Activated naive CD4-positive, alpha-beta T cell treated with anti-CD3 and anti-CD28 coated beads for 36 hours (primary cell): ENCODE measurements around the gene TREX2. TPM values are rescaled to one million over a fixed set of nuclear protein-coding genes. Genes with fewer than 3 reads are reported as not detected.

Experiments used
- CTCF ChIA-PET: fragments of 350-600 bp; sonication (Branson Sonifier 250); formaldehyde crosslinking; loops from one replicate; lab custom pipeline; 2021; ENCODE audit warnings: antibody characterized with exemption; lab: Charles Lee
- DNase-seq: peaks from one replicate; pipeline ENCODE4 v3.0.0-alpha.2; 2020
- H3K27ac Mint-ChIP-seq: one replicate; pipeline ENCODE4 v1.8.0; 2021; ENCODE audit warnings: mild to moderate bottlenecking, mixed read lengths
- H3K27me3 Mint-ChIP-seq: one replicate; pipeline ENCODE4 v1.8.0; 2021; ENCODE audit warnings: low read depth, mixed read lengths
- H3K36me3 Mint-ChIP-seq: one replicate; pipeline ENCODE4 v1.8.0; 2021; ENCODE audit warnings: low read depth, mixed read lengths
- H3K4me1 Mint-ChIP-seq: one replicate; pipeline ENCODE4 v1.8.0; 2021; ENCODE audit warnings: low read depth, mixed read lengths
- H3K4me3 Mint-ChIP-seq: one replicate; pipeline ENCODE4 v1.8.0; 2021; ENCODE audit warnings: mild to moderate bottlenecking, moderate library complexity, mixed read lengths
- H3K9me3 Mint-ChIP-seq: one replicate; pipeline ENCODE4 v1.8.0; 2021; ENCODE audit warnings: mixed read lengths
- intact Hi-C: fragments of 100-400 bp; cut with micrococcal nuclease; formaldehyde crosslinking; loops from one replicate; pipeline ENCODE4 v1.15.1; 2023
- total RNA-seq, 2 experiments: library from RNA; stranded (reverse); gene quantifications; one replicate each; pipeline ENCODE4 v1.2.3, GENCODE V29; 2021

The TREX2 gene
- total RNA-seq, 2 experiments from 2014 or later = 1.0 to 1.2 TPM

DNA sequence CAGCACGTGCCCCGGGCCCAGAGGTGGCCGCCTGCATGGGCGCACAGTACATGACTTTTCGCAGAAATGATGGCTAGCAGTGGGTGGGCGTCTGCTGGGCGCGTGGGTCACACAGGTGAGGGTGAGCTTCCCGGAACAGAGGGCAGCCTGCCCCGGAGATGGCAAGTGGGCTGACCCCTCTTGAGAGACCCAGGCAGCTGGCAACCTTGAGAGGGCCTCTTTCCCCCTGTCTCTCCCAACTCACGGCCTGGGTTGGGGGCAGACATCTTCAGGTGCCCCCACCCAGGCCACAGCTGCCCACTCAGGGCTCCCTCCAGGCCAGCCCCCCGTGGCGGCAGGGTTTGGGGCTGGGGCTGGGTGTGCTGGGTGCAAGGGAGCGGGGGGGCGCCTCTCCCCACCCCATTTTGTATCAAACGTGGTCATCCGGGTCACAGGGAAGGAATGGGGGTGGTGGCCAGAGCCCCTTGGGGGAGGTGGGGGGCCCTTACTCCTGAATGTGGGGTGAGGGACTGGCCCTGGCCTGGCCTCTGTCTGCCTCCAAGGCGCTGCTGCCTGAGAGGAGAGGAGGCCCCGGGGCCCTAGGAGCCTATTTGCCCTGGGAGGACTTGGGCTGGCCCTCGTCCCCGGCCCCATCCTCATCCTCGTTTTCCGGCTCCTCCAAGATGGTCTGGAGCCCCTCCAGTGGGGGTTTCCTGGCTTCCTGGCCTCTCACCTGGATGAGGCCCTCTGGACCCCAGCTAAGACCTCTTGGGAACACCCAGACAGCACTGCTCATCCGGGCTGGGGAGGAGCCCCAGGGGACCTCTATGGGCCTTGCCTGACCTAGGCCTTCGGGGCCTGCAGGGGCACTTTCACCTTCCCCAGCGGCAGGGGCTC is 49.3 kb downstream of the TREX2 start:
- H3K9me3 Mint-ChIP-seq = no peaks in the 10 kb centered on the region

DNA sequence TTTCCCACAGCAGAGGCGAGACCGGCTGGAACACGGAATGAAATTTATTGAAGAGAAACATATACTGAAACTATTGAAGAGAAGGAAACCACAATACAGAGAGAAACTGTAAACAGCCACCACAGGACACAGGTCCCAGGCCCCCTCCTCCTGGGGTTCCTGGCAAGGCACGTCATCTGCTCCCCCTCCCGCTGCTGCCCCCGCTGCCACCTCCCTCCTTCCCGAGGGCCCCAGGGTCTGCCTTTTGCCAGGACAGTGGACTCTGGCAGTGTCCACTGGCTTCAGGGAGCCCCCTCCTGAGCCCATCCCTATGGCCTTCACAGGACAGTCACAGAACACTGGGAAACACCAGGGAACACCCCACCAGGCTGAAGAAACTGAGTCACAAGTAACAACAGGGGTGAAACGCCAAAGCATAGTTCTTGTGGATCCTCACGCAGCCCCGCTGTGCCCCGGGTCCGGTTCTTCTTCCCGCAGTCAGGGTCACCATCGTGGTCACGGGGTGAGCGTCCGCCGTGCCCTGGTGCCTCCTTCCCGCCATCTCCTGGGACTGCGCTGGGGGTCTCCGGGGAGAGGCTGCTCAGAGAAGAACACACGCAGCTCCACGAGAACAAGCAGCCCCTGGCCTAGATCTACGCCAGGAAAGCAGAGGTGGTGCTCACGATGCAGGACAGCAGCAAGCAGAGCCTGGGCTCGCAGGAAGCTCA is 50.1 kb downstream of the TREX2 start:
- H3K27ac Mint-ChIP-seq = no peak overlapping the region
- no peaks in the 10 kb centered on the region for H3K27me3 Mint-ChIP-seq
- intact Hi-C loops = no loop called here
- H3K9me3 Mint-ChIP-seq = no peaks in the 10 kb centered on the region
- H3K4me3 Mint-ChIP-seq = no peak overlapping the region
- H3K4me1 Mint-ChIP-seq = peaks cover 1% of the 10 kb centered on the region
- no peaks in the 10 kb centered on the region for H3K36me3 Mint-ChIP-seq
- DNase-seq = no peak
- CTCF ChIA-PET = no interaction called here

More for the DNA sequence above, 49.3 kb downstream of the TREX2 start:
- CTCF ChIA-PET = no interaction called here
- peaks cover 1% of the 10 kb centered on the region for H3K4me1 Mint-ChIP-seq
- no peaks in the 10 kb centered on the region for H3K36me3 Mint-ChIP-seq
- no peak overlapping the region for H3K27ac Mint-ChIP-seq
- intact Hi-C loops = no loop called here
- H3K27me3 Mint-ChIP-seq = no peaks in the 10 kb centered on the region
- DNase-seq = no peak
- no peak overlapping the region for H3K4me3 Mint-ChIP-seq

DNA sequence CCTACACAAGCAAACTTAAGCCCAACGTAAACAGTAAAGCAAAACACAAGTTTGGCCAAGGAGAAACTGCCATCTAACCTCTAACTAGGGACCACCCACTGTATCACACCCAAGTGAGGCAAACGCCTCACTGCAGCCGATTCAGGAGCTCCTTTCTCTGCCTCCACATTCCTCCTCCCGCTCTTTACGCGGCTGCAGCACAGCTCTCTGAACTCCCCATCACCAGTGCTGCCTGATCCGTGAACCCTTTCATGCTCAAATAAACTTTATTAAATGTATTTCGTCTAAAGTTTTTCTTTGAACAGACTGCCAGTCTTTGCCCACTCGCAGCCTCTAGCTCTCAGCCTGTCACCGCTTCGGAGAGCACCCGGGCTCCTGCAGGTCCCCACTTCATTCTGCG is 51.2 kb downstream of the TREX2 start:
- no peaks in the 10 kb centered on the region for H3K27me3 Mint-ChIP-seq
- no peak overlapping the region for H3K27ac Mint-ChIP-seq
- no peaks in the 10 kb centered on the region for H3K36me3 Mint-ChIP-seq
- H3K4me3 Mint-ChIP-seq = no peak overlapping the region
- DNase-seq = no peak
- no peaks in the 10 kb centered on the region for H3K9me3 Mint-ChIP-seq
- intact Hi-C loops = no loop called here
- H3K4me1 Mint-ChIP-seq = peaks cover 1% of the 10 kb centered on the region
- CTCF ChIA-PET = no interaction called here

Other genes with a start within 250 kb of the TREX2 start
- not detected for gene PNMA6F, start 124.3 kb downstream of the TREX2 start, total RNA-seq
- 10 to 100 TPM; 10.8 to 11.5 TPM for gene ZNF275, start 111.9 kb downstream of the TREX2 start, total RNA-seq
- not detected for gene PNMA6E, start 44.7 kb downstream of the TREX2 start, total RNA-seq
- gene ZFP92, start 34.6 kb downstream of the TREX2 start, total RNA-seq = under 1 TPM; 0.59 to 0.74 TPM
- 10 to 100 TPM; 63.5 to 68.5 TPM for gene HAUS7, start 24.5 kb upstream of the TREX2 start, total RNA-seq
- not detected for gene BGN, start 48.9 kb upstream of the TREX2 start, total RNA-seq
- not detected for gene ATP2B3, start 71.6 kb upstream of the TREX2 start, total RNA-seq
- gene CCNQ, start 153.1 kb upstream of the TREX2 start, total RNA-seq = 10 to 100 TPM; 13.4 to 15.1 TPM
- gene DUSP9, start 201.1 kb upstream of the TREX2 start, total RNA-seq = under 1 TPM in 1 of 2 experiments, not detected in 1; 0.36 TPM
- under 1 TPM; 0.26 to 0.30 TPM for gene PNCK, start 227.8 kb upstream of the TREX2 start, total RNA-seq
- gene SLC6A8, start 241.9 kb upstream of the TREX2 start, total RNA-seq = under 1 TPM; 0.32 to 0.41 TPM